Lower leg skin (tissue), 3 donors: ENCODE data around the gene RGS7BP.

ENCODE experiments used
- CTCF ChIP-seq, 3 donors: fragments of 450-650 bp; IDR thresholded peaks; one replicate each; pipeline ENCODE4 v1.5.1; 2016; ENCODE audit warnings: antibody characterized with exemption in 3 of 3, mild to moderate bottlenecking in 3 of 3, moderate library complexity in 2 of 3
- POLR2A ChIP-seq, 2 donors: fragments of 450-650 bp; IDR thresholded peaks; one replicate each; pipeline ENCODE4 v1.6.1; 2016 to 2017; ENCODE audit warnings: antibody characterized with exemption in 2 of 2, mild to moderate bottlenecking in 1 of 2, moderate library complexity in 1 of 2

- no peak for TF ChIP-seq CTCF (IDR thresholded peaks at IDR 0.05)
- no peak for TF ChIP-seq POLR2A (IDR thresholded peaks at IDR 0.05)
Measured at GRCh38 chr5:64497386-64497785, 8.4 kb upstream of the RGS7BP start.
